ENCODE results near the gene TCF4. TPM values are rescaled to one million over a fixed set of nuclear protein-coding genes. Genes with fewer than 3 reads are reported as not detected.

The TCF4 gene
- total RNA-seq, 4 donors from 2014 or later = 80.9 to 172 (median 94.0) TPM

- Histone ChIP-seq H3K4me1 (peaks cover 12% of the 10 kb centered on the region), H3K4me3 (no peak overlapping the region), H3K9me3 (no peaks in the 10 kb centered on the region), H3K27ac (no peak overlapping the region), H3K27me3 (no peaks in the 10 kb centered on the region), H3K36me3 (no peaks in the 10 kb centered on the region)
- WGBS = 80% methylated on average over 1 of the region's 1 CpG
- no peak for DNase-seq (ENCODE audit: low spot score in 2 of 2)
- no peak for TF ChIP-seq POLR2AphosphoS5 (IDR thresholded peaks at IDR 0.05)
- no peak for TF ChIP-seq POLR2A (IDR thresholded peaks at IDR 0.05)
Measured at GRCh38 chr18:55386545-55386944, 201.4 kb downstream of the TCF4 start.

- TF ChIP-seq CTCF (IDR thresholded peaks at IDR 0.05) (no peak), POLR2AphosphoS5 (IDR thresholded peaks at IDR 0.05) (no peak), EP300 (IDR thresholded peaks at IDR 0.05) (no peak), POLR2A (IDR thresholded peaks at IDR 0.05) (no peak)
- no peaks in the 10 kb centered on the region for H3K36me3 ChIP-seq
- DNase-seq (ENCODE audit: low spot score in 2 of 2) = no peak
- 86% methylated on average over 3 of the region's 4 CpGs for WGBS
- H3K27me3 ChIP-seq = no peaks in the 10 kb centered on the region
- H3K4me1 ChIP-seq = peaks cover 12% of the 10 kb centered on the region
- H3K9me3 ChIP-seq = no peaks in the 10 kb centered on the region
- H3K27ac ChIP-seq = no peak overlapping the region
- no peak overlapping the region for H3K4me3 ChIP-seq
Measured at GRCh38 chr18:55385770-55386169, 202.2 kb downstream of the TCF4 start.

DNA sequence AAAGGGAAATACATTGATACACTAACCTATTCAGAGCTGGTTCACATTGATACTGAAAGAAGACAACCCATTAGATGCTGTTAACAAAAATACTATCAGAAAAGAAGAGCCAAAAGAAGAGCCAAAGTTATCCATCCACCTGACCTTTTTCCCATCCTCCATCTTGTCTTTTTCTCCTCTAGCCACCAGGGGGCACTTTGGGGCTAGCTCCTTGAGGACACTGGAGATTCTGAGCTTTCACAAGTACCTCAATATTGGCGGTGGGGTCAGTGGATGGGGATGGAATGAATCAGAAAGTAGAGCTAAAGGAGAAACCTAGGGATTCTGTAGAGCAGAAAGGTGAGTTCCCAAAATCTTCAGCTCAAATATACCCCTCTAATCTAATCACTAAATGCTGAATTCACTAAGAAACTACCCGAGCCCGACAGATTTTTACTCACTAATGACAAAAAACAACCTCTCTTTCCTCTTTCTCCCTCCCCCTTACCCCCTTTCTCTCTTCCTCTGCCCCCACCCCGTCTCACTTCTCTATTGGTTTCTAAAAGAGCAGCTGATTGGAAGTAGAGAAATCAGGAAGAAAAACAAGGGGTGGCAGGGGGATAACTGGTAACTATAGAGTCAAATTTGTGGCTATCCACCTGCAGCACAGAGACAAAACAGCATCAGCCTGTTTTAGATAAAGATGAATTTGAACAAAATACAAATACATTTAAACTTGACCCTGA is 203.3 kb downstream of the TCF4 start:
- H3K27ac ChIP-seq = no peak overlapping the region
- DNase-seq (ENCODE audit: low spot score in 2 of 2) = no peak
- no peaks in the 10 kb centered on the region for H3K36me3 ChIP-seq
- TF ChIP-seq CTCF (IDR thresholded peaks at IDR 0.05) (peak in 1 of 2 donors; percentile 27), POLR2AphosphoS5 (IDR thresholded peaks at IDR 0.05) (no peak), POLR2A (IDR thresholded peaks at IDR 0.05) (no peak)
- no peaks in the 10 kb centered on the region for H3K27me3 ChIP-seq
- peaks cover 12% of the 10 kb centered on the region for H3K4me1 ChIP-seq
- H3K4me3 ChIP-seq = no peak overlapping the region
- no peaks in the 10 kb centered on the region for H3K9me3 ChIP-seq
- 83% methylated on average over 4 of the region's 4 CpGs for WGBS

DNA sequence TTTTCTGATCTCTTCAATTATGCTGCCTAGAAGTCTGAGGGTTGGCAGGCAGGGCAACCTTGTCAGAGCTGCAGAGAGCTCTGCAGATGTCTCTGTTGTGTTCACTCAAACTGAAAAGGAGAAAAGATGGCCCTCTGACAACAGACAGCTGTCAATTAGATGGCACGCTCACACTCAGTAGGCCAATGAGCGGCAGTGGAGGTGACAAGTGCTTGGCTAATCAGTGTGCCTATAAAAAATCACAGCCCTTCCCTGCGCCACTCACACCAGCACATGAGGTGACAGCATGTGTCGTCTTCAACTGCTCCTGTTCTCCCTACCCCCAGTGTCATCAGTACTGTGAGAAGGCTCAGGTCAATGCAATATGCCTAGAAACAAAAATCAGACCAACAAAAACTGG is 203.9 kb downstream of the TCF4 start:
- no peaks in the 10 kb centered on the region for H3K36me3 ChIP-seq
- H3K27me3 ChIP-seq = no peaks in the 10 kb centered on the region
- TF ChIP-seq POLR2AphosphoS5 (IDR thresholded peaks at IDR 0.05) (no peak), POLR2A (IDR thresholded peaks at IDR 0.05) (no peak), EP300 (IDR thresholded peaks at IDR 0.05) (no peak), CTCF (IDR thresholded peaks at IDR 0.05) (no peak)
- no peak for DNase-seq (ENCODE audit: low spot score in 2 of 2)
- 95% methylated on average over 4 of the region's 4 CpGs for WGBS
- H3K4me3 ChIP-seq = no peak overlapping the region
- H3K27ac ChIP-seq = no peak overlapping the region
- no peaks in the 10 kb centered on the region for H3K9me3 ChIP-seq
- H3K4me1 ChIP-seq = peaks cover 12% of the 10 kb centered on the region

DNA sequence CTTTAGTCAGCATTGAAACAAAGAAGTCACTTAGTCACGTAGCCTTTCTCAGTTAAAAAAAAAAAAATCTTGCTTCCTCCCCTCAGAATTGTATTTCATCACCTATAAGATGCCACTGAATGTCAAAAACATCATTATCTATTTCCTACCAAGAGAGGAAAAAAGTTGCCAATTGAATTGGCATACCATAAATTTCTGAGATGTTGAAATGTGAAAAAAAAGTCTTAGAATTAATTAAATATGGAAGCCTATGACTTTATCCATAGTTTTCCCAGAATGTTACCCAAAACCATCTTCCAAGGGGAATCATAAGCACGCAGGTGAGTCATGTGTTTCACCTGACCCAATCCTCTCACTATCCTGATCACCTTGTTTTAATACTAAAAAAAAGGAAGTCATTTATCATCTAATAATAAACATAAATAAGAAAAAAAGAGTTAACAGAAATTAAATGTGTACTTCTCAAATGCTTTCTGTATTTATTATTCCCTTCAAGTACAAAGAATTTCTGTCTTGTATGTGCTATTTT is 205.7 kb downstream of the TCF4 start:
- TF ChIP-seq CTCF (IDR thresholded peaks at IDR 0.05) = no peak
- TF ChIP-seq POLR2AphosphoS5 (IDR thresholded peaks at IDR 0.05) = no peak
- TF ChIP-seq POLR2A (IDR thresholded peaks at IDR 0.05) = no peak
- TF ChIP-seq EP300 (IDR thresholded peaks at IDR 0.05) = no peak
- no peaks in the 10 kb centered on the region for H3K27me3 ChIP-seq
- H3K36me3 ChIP-seq = no peaks in the 10 kb centered on the region
- H3K27ac ChIP-seq = no peak overlapping the region
- H3K4me1 ChIP-seq = peaks cover 5% of the 10 kb centered on the region
- WGBS = 92% methylated on average over 2 of the region's 2 CpGs
- no peak overlapping the region for H3K4me3 ChIP-seq
- no peak for DNase-seq (ENCODE audit: low spot score in 2 of 2)
- no peaks in the 10 kb centered on the region for H3K9me3 ChIP-seq

All from suprapubic skin (tissue), 4 donors.